GM23338 (cell line): ENCODE results near the gene CAMSAP2. TPM values are rescaled to one million over a fixed set of nuclear protein-coding genes. Genes with fewer than 3 reads are reported as not detected.

Experiments
- ATAC-seq: fragments of 200-7000 bp; cut with Tn5 transposase; 3 replicates; pipeline ENCODE4 v1.9.1; 2020
- DNase-seq: peaks from one replicate; pipeline ENCODE4 v3.0.0-alpha.2; 2015; ENCODE audit warnings: low spot score
- H2AFZ ChIP-seq: fragments of 200-600 bp; sonication (generic); 2 replicates; pipeline ENCODE4 v1.8.0; 2016; ENCODE audit warnings: antibody characterized with exemption, mild to moderate bottlenecking, moderate library complexity
- H3F3A ChIP-seq: fragments of 200-600 bp; sonication (generic); replicated peaks from 2 replicates; pipeline ENCODE4 v1.8.0; 2017; ENCODE audit warnings: antibody characterized with exemption, mixed run types, low read depth
- H3K27ac ChIP-seq: fragments of 200-600 bp; sonication (generic); 2 replicates; pipeline ENCODE4 v1.6.1; 2016; ENCODE audit warnings: low read depth
- H3K27me3 ChIP-seq: fragments of 200-600 bp; sonication (generic); 2 replicates; pipeline ENCODE4 v1.8.0; 2016; ENCODE audit warnings: mild to moderate bottlenecking, mixed run types, moderate library complexity; ENCODE audit not compliant: insufficient read depth
- H3K36me3 ChIP-seq: fragments of 200-600 bp; sonication (generic); 2 replicates; pipeline ENCODE4 v1.8.0; 2016; ENCODE audit warnings: mild to moderate bottlenecking; ENCODE audit not compliant: insufficient read depth
- H3K4me1 ChIP-seq: fragments of 200-600 bp; sonication (generic); 2 replicates; pipeline ENCODE4 v1.8.0; 2016; ENCODE audit warnings: mild to moderate bottlenecking, moderate library complexity; ENCODE audit not compliant: insufficient read depth
- H3K4me2 ChIP-seq: fragments of 200-600 bp; sonication (generic); 2 replicates; pipeline ENCODE4 v1.7.1; 2017; ENCODE audit warnings: mixed run types
- H3K4me3 ChIP-seq: fragments of 200-600 bp; sonication (generic); 2 replicates; pipeline ENCODE4 v1.6.1; 2016; ENCODE audit warnings: mixed run types
- H3K79me2 ChIP-seq: fragments of 200-600 bp; sonication (generic); replicated peaks from 2 replicates; pipeline ENCODE4 v1.8.0; 2017; ENCODE audit warnings: mild to moderate bottlenecking; ENCODE audit not compliant: insufficient read depth
- H3K9me2 ChIP-seq: fragments of 200-600 bp; sonication (generic); 2 replicates; pipeline ENCODE4 v1.8.0; 2017; ENCODE audit not compliant: insufficient read depth
- H4K20me1 ChIP-seq: fragments of 200-600 bp; sonication (generic); replicated peaks from 2 replicates; pipeline ENCODE4 v1.8.0; 2017; ENCODE audit warnings: mild to moderate bottlenecking; ENCODE audit not compliant: insufficient read depth
- H3K27ac Mint-ChIP-seq: 2 replicates; pipeline ENCODE4 v1.8.0; 2020; ENCODE audit warnings: inconsistent platforms, mild to moderate bottlenecking, moderate library complexity, mixed read lengths
- H3K27me3 Mint-ChIP-seq: 3 replicates; pipeline ENCODE4 v1.8.0; 2022; ENCODE audit warnings: low read depth, mild to moderate bottlenecking, moderate library complexity, mixed read lengths, inconsistent platforms; ENCODE audit not compliant: insufficient read depth, poor library complexity
- H3K36me3 Mint-ChIP-seq: 3 replicates; pipeline ENCODE4 v1.8.0; 2021; ENCODE audit warnings: low read depth, mild to moderate bottlenecking, inconsistent platforms, moderate library complexity, mixed read lengths
- H3K4me1 Mint-ChIP-seq: 3 replicates; pipeline ENCODE4 v1.8.0; 2020; ENCODE audit warnings: mild to moderate bottlenecking, inconsistent platforms, mixed read lengths
- H3K4me3 Mint-ChIP-seq: 3 replicates; pipeline ENCODE4 v1.8.0; 2021; ENCODE audit warnings: moderate library complexity, mild to moderate bottlenecking, inconsistent platforms, mixed read lengths
- H3K9me3 Mint-ChIP-seq: 3 replicates; pipeline ENCODE4 v1.8.0; 2020; ENCODE audit warnings: moderate library complexity, mild to moderate bottlenecking, inconsistent platforms, mixed read lengths
- CREB1 ChIP-seq: fragments of 250-450 bp; sonication (Bioruptor Pico); IDR thresholded peaks from 2 replicates; pipeline ENCODE4 v1.5.0; 2020; ENCODE audit warnings: low read depth, mild to moderate bottlenecking, moderate library complexity
- EZH2 ChIP-seq: fragments of 200-600 bp; sonication (generic); IDR thresholded peaks from one replicate; pipeline ENCODE4 v1.8.0; 2017; ENCODE audit warnings: antibody characterized with exemption, mild to moderate bottlenecking, low read depth; ENCODE audit not compliant: unreplicated experiment
- JUNB ChIP-seq: IDR thresholded peaks from one replicate; pipeline ENCODE4 v1.6.1; 2016; ENCODE audit warnings: antibody characterized with exemption; ENCODE audit not compliant: unreplicated experiment
- REST ChIP-seq: IDR thresholded peaks from one replicate; pipeline ENCODE4 v1.6.1; 2018; ENCODE audit warnings: antibody characterized with exemption; ENCODE audit not compliant: unreplicated experiment
- STAT1 ChIP-seq: IDR thresholded peaks from one replicate; pipeline ENCODE4 v1.6.1; 2016; ENCODE audit warnings: antibody characterized with exemption; ENCODE audit not compliant: unreplicated experiment
- ZNF114 ChIP-seq: fragments of 250-450 bp; sonication (Bioruptor Pico); IDR thresholded peaks from 2 replicates; pipeline ENCODE4 v1.5.0; 2020; ENCODE audit warnings: mild to moderate bottlenecking, moderate library complexity
- ZNF331 ChIP-seq: fragments of 250-450 bp; sonication (Bioruptor Pico); IDR thresholded peaks from 2 replicates; pipeline ENCODE4 v1.5.0; 2020; ENCODE audit warnings: low read depth, mild to moderate bottlenecking, moderate library complexity
- ZNF462 ChIP-seq: fragments of 250-450 bp; sonication (Bioruptor Pico); IDR thresholded peaks from 2 replicates; pipeline ENCODE4 v1.5.0; 2020; ENCODE audit warnings: mild to moderate bottlenecking, moderate library complexity
- polyA plus RNA-seq: library from polyadenylated mRNA; unstranded; fragments of >200 nt; fragmentation: Nextera tagmentation; extraction: Ambion mirVana; gene quantifications from 2 replicates; pipeline ENCODE4 v1.2.1, GENCODE V29; 2016
- total RNA-seq: library from RNA; depleted of rRNA; stranded (reverse); fragments of >200 nt; shearing (Covaris generic); gene quantifications from 2 replicates; pipeline ENCODE4 v1.2.3, GENCODE V29; 2014
- TF ChIP-seq, protein P1 (sequence below), 2 experiments: fragments of 200-600 bp in 1 of 2; sonication (generic) in 1 of 2; conservative IDR thresholded peaks; 2 replicates each; pipeline versions ENCODE4 v1.5.1 to v1.6.1; 2016 to 2017; ENCODE audit warnings: antibody characterized with exemption in 2 of 2, low read depth in 2 of 2, mild to moderate bottlenecking in 2 of 2, moderate library complexity in 1 of 2

Gene CAMSAP2
- total and polyA plus RNA-seq, 2 experiments from 2014 or later, result 9.1 to 21.3 TPM

DNA sequence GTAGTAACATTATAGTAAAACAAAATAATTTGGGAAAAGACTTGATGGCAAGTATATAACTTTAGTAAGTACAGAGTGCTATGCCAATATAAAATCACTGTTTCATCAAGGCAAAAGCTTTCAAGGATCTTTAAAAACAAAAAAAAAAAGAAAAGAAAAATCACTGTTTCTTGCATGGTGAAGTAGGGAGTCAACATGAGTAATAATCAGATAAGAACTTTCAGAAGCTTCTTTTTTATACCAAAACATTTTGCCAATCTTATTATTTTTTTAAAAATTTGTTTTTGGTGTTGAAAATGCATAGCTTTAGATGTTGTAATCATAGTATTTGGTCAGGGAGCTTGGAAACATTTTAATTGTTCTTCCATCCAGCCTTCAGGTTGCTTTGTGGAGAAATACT lies 37.2 kb downstream of the CAMSAP2 start (continued):
- no peak for TF ChIP-seq ZNF462 (CRISPR knock-in tag)
- no peak for TF ChIP-seq ZNF331 (CRISPR knock-in tag)
- no peak for TF ChIP-seq JUNB
- TF ChIP-seq ZNF114, result no peak

GRCh38 chr1:200776949-200777348 lies 38.3 kb downstream of the CAMSAP2 start:
- Histone ChIP-seq H3K27ac (no peak overlapping the region), H2AFZ (no peak overlapping the region), H3K4me2 (no peak overlapping the region), H3K27me3 (no peaks in the 10 kb centered on the region), H3K79me2 (peaks cover 13% of the 10 kb centered on the region; the same call in 1 of the 2 replicates), H3K4me1 (0 out of 2 replicates have a peak, but pooled peaks cover 4% of the 10 kb centered on the region), H3K9me2 (no peaks in the 10 kb centered on the region), H3K4me3 (no peak overlapping the region), H4K20me1 (no peaks in the 10 kb centered on the region), H3F3A (no peaks in the 10 kb centered on the region), H3K36me3 (peaks cover 3% of the 10 kb centered on the region; the same call in 1 of the 2 replicates)
- peaks cover under 1% of the 10 kb centered on the region; the same call in 1 of the 3 replicates for H3K9me3 Mint-ChIP-seq
- H3K27ac Mint-ChIP-seq, result no peak overlapping the region
- H3K36me3 Mint-ChIP-seq, result peaks cover 10% of the 10 kb centered on the region; the same call in 2 of the 3 replicates
- H3K4me1 Mint-ChIP-seq, result peaks cover 12% of the 10 kb centered on the region
- no peaks in the 10 kb centered on the region for H3K27me3 Mint-ChIP-seq
- ATAC-seq (no peak), DNase-seq (no peak)
- no peak overlapping the region for H3K4me3 Mint-ChIP-seq
- TF ChIP-seq REST (no peak), CREB1 (CRISPR knock-in tag) (no peak), STAT1 (no peak), JUNB (no peak), ZNF331 (CRISPR knock-in tag) (no peak), EZH2 (no peak)
- TF ChIP-seq, protein P1, sequence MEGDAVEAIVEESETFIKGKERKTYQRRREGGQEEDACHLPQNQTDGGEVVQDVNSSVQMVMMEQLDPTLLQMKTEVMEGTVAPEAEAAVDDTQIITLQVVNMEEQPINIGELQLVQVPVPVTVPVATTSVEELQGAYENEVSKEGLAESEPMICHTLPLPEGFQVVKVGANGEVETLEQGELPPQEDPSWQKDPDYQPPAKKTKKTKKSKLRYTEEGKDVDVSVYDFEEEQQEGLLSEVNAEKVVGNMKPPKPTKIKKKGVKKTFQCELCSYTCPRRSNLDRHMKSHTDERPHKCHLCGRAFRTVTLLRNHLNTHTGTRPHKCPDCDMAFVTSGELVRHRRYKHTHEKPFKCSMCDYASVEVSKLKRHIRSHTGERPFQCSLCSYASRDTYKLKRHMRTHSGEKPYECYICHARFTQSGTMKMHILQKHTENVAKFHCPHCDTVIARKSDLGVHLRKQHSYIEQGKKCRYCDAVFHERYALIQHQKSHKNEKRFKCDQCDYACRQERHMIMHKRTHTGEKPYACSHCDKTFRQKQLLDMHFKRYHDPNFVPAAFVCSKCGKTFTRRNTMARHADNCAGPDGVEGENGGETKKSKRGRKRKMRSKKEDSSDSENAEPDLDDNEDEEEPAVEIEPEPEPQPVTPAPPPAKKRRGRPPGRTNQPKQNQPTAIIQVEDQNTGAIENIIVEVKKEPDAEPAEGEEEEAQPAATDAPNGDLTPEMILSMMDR (conservative IDR thresholded peaks at IDR 0.05; ENCODE audit: low read depth in 2 of 2), result no peak
